HepG2 (cell line): ENCODE measurements around the gene SERTAD4. TPM values are rescaled to one million over a fixed set of nuclear protein-coding genes. Genes with fewer than 3 reads are reported as not detected.

Experiments used
- ATAC-seq: fragments of 200-7000 bp; cut with Tn5 transposase; 3 replicates; pipeline ENCODE4 v1.9.1; 2020; ENCODE audit warnings: mild to moderate bottlenecking, moderate library complexity
- BruUV-seq: library from RNA; stranded (reverse); fragments of 400-500 nt; replicated peaks from 2 replicates; lab custom pipeline; 2021; lab: Mats Ljungman, UMichigan
- CTCF ChIA-PET: fragments of 300-600 bp; formaldehyde crosslinking; extraction: SDS; loops from one replicate; lab custom pipeline; 2021; ENCODE audit warnings: low total read pairs, inconsistent platforms, low intra/inter-chr PET ratio; lab: Yijun Ruan, JAX
- POLR2A ChIA-PET: fragments of 350-600 bp; sonication (Branson Sonifier 250); formaldehyde crosslinking; loops from one replicate; lab custom pipeline; 2020; ENCODE audit warnings: antibody characterized with exemption, inconsistent platforms; lab: Yijun Ruan, JAX
- DNase-seq: peaks from one replicate; pipeline ENCODE4 v3.0.0-alpha.2; 2015; ENCODE audit warnings: low spot score
- FAIRE-seq: peaks from 3 replicates; lab custom pipeline; 2011; peaks lifted over from hg19 to GRCh38; lab: Jason Lieb, UNC
- H2AFZ ChIP-seq: one replicate; pipeline ENCODE4 v1.6.1; 2011; ENCODE audit warnings: low read length, inconsistent platforms
- H3K27ac ChIP-seq: fragments of 300-600 bp; 3 replicates; pipeline ENCODE4 v1.8.0; 2011; ENCODE audit warnings: mixed run types, mild to moderate bottlenecking, mixed read lengths, low read length, inconsistent platforms; ENCODE audit not compliant: insufficient read depth; ENCODE audit errors: extremely low read length
- H3K27me3 ChIP-seq, 2 experiments: fragments of 200-600 bp in 1 of 2; 2 replicates in 1 of 2; 3 replicates in 1 of 2; pipeline versions ENCODE4 v1.6.0 to v1.8.0; 2011; ENCODE audit warnings: low read length in 2 of 2, mild to moderate bottlenecking in 2 of 2, moderate library complexity in 2 of 2, inconsistent platforms in 1 of 2; ENCODE audit not compliant: insufficient read depth in 2 of 2, control insufficient read depth in 1 of 2
- H3K36me3 ChIP-seq, 2 experiments: fragments of 200-600 bp in 1 of 2; replicated peaks in 1 of 2; 2 replicates in 1 of 2; 3 replicates in 1 of 2; pipeline versions ENCODE4 v1.5.1 to v1.8.0; 2011; ENCODE audit warnings: low read length in 2 of 2, inconsistent platforms in 1 of 2; ENCODE audit not compliant: insufficient read depth in 2 of 2, control insufficient read depth in 1 of 2
- H3K4me1 ChIP-seq: 2 replicates; pipeline ENCODE4 v1.5.1; 2012; ENCODE audit warnings: low read length, inconsistent platforms; ENCODE audit not compliant: insufficient read depth
- H3K4me2 ChIP-seq: 2 replicates; pipeline ENCODE4 v1.6.0; 2011; ENCODE audit warnings: low read depth, low read length, inconsistent platforms
- H3K4me3 ChIP-seq, 3 experiments: fragments of 200-600 bp in 1 of 3; sonication (generic), shearing (Covaris generic) in 1 of 3; replicated peaks in 1 of 3; 2 replicates each; pipeline ENCODE4 v1.5.1; 2011 to 2016; ENCODE audit warnings: low read length in 3 of 3, inconsistent platforms in 2 of 3, low read depth in 2 of 3, mild to moderate bottlenecking in 2 of 3, control low read depth in 1 of 3, mixed read lengths in 1 of 3; ENCODE audit not compliant: insufficient read depth in 1 of 3
- H3K79me2 ChIP-seq: one replicate; pipeline ENCODE4 v1.6.1; 2011; ENCODE audit warnings: low read length, inconsistent platforms; ENCODE audit not compliant: insufficient read depth
- H3K9ac ChIP-seq: 2 replicates; pipeline ENCODE4 v1.6.0; 2011; ENCODE audit warnings: mild to moderate bottlenecking, low read depth, low read length, inconsistent platforms; ENCODE audit not compliant: insufficient read depth
- H3K9me3 ChIP-seq: 2 replicates; pipeline ENCODE4 v1.5.1; 2012; ENCODE audit warnings: mild to moderate bottlenecking, low read length
- H4K20me1 ChIP-seq: 2 replicates; pipeline ENCODE4 v1.6.0; 2011; ENCODE audit warnings: inconsistent platforms, mild to moderate bottlenecking, low read length, moderate library complexity; ENCODE audit not compliant: insufficient read depth
- AKAP8 ChIP-seq: sonication (generic); formaldehyde crosslinking; IDR thresholded peaks from 2 replicates; pipeline ENCODE4 v1.5.1; 2020; ENCODE audit warnings: mild to moderate bottlenecking, missing genetic modification reagents
- HMG20A ChIP-seq: IDR thresholded peaks from 2 replicates; pipeline ENCODE4 v1.6.1; 2016; ENCODE audit warnings: borderline replicate concordance
- RXRB ChIP-seq: IDR thresholded peaks from 2 replicates; pipeline ENCODE4 v1.6.1; 2016; ENCODE audit warnings: borderline replicate concordance, missing genetic modification reagents, missing compliant biosample characterization
- ZNF20 ChIP-seq: sonication (generic); formaldehyde crosslinking; IDR thresholded peaks from 2 replicates; pipeline ENCODE4 v1.4.0; 2020; ENCODE audit warnings: mild to moderate bottlenecking, moderate library complexity, missing genetic modification reagents
- WGBS: methylation state at CpG from one replicate; pipeline ENCODE4 v1.1.6; 2017; ENCODE audit warnings: low lambda C conversion rate; 5-methylcytosine and 5-hydroxymethylcytosine counted together
- in situ Hi-C: cut with HindIII; loops from 2 replicates; pipeline ENCODE4 v1.10.0; 2017; ENCODE audit warnings: low pct_unique_long_range_greater_than_20kb; ENCODE audit not compliant: extremely low pct_ligation_motif_present
- intact Hi-C: fragments of 100-400 bp; cut with micrococcal nuclease; formaldehyde crosslinking; loops from one replicate; pipeline ENCODE4 v1.10.0; 2022; ENCODE audit not compliant: unreplicated experiment
- polyA plus RNA-seq, 8 experiments: library from polyadenylated mRNA; depleted of rRNA in 3 of 8; stranded (reverse) in 7 of 8; unstranded in 1 of 8; fragments of >200 nt; fragmentation: Illumina TruSeq in 4 of 8; extraction: Trizol in 4 of 8; gene quantifications; 2 replicates each; pipeline versions ENCODE4 v1.2.1 to v1.2.3, GENCODE V29; 2011 to 2016; ENCODE audit warnings: low read depth in 4 of 8, missing spikeins in 1 of 8, mixed read lengths in 1 of 8; ENCODE audit not compliant: insufficient read depth in 1 of 8
- total RNA-seq, 5 experiments: library from RNA; depleted of rRNA; stranded (reverse); fragments of >200 nt; fragmentation: Illumina TruSeq; extraction: Trizol; gene quantifications; 2 replicates each; pipeline ENCODE4 v1.2.3, GENCODE V29; 2016; ENCODE audit warnings: low read depth in 1 of 5
- TF ChIP-seq, protein P1 (sequence below): sonication (generic); IDR thresholded peaks from 2 replicates; pipeline ENCODE4 v1.6.1; 2016; ENCODE audit warnings: low read depth, borderline replicate concordance
- TF ChIP-seq, protein P2 (sequence below): sonication (generic); formaldehyde crosslinking; conservative IDR thresholded peaks from 2 replicates; pipeline ENCODE4 v1.8.0; 2022; ENCODE audit warnings: mild to moderate bottlenecking, moderate library complexity, missing genetic modification reagents
- TF ChIP-seq, protein P3 (sequence below): sonication (generic); formaldehyde crosslinking; IDR thresholded peaks from 2 replicates; pipeline ENCODE4 v1.5.1; 2020; ENCODE audit warnings: mild to moderate bottlenecking, missing genetic modification reagents
- TF ChIP-seq, protein P4 (sequence below): sonication (generic); formaldehyde crosslinking; IDR thresholded peaks from 2 replicates; pipeline ENCODE4 v1.8.0; 2022; ENCODE audit warnings: missing genetic modification reagents, mild to moderate bottlenecking, borderline replicate concordance

SERTAD4 gene
- total and polyA plus RNA-seq, 2 of the 13 experiments (the other 11 are each of a cell fraction or from before 2014, with no cell fraction given) = not detected

DNA sequence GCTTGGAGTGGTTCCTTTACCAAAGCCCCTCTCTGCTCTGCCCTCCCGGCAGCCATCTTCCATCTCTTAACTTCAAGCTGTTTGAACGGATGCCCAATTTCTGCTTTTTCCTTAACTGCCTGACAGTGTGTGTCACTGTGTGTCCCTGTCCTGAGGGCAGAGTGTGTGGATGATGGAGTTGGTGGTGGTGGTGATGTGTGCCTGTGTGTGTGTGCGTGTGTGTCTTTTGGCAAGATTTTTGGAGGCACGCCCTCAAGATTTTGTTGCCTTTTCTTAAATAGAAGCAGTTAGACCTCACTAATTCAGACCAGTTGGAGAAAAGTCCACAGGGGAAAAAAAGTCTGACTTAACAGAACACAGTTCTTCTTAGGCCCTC is 30.3 kb downstream of the SERTAD4 start:
- no peaks in the 10 kb centered on the region for H3K79me2 ChIP-seq
- no peak for ATAC-seq
- ChIA-PET CTCF (no interaction called here), POLR2A (no interaction called here)
- DNase-seq = no peak
- H3K27me3 ChIP-seq = peaks cover 0 to 17% of the 10 kb centered on the region in 2 experiments; a peak in 1 of 5 replicates
- H4K20me1 ChIP-seq = no peaks in the 10 kb centered on the region
- H3K36me3 ChIP-seq = no peaks in the 10 kb centered on the region
- H3K4me3 ChIP-seq = no peak overlapping the region
- H2AFZ ChIP-seq = no peak overlapping the region
- no peak overlapping the region for H3K9ac ChIP-seq
- 78% methylated on average over 4 of the region's 4 CpGs for WGBS
- no TSS peak for BruUV-seq
- intact Hi-C loops (no loop called here), in situ Hi-C loops (no loop called here)
- no peak for FAIRE-seq
- no peak overlapping the region for H3K27ac ChIP-seq
- H3K4me1 ChIP-seq = peaks cover 19% of the 10 kb centered on the region
- H3K9me3 ChIP-seq = no peaks in the 10 kb centered on the region
- TF ChIP-seq, protein P1, sequence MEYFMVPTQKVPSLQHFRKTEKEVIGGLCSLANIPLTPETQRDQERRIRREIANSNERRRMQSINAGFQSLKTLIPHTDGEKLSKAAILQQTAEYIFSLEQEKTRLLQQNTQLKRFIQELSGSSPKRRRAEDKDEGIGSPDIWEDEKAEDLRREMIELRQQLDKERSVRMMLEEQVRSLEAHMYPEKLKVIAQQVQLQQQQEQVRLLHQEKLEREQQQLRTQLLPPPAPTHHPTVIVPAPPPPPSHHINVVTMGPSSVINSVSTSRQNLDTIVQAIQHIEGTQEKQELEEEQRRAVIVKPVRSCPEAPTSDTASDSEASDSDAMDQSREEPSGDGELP = no peak
- TF ChIP-seq, protein P2, sequence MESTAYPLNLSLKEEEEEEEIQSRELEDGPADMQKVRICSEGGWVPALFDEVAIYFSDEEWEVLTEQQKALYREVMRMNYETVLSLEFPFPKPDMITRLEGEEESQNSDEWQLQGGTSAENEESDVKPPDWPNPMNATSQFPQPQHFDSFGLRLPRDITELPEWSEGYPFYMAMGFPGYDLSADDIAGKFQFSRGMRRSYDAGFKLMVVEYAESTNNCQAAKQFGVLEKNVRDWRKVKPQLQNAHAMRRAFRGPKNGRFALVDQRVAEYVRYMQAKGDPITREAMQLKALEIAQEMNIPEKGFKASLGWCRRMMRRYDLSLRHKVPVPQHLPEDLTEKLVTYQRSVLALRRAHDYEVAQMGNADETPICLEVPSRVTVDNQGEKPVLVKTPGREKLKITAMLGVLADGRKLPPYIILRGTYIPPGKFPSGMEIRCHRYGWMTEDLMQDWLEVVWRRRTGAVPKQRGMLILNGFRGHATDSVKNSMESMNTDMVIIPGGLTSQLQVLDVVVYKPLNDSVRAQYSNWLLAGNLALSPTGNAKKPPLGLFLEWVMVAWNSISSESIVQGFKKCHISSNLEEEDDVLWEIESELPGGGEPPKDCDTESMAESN (CRISPR knock-in tag) = no peak
- no peak for TF ChIP-seq HMG20A
- TF ChIP-seq, protein P3, sequence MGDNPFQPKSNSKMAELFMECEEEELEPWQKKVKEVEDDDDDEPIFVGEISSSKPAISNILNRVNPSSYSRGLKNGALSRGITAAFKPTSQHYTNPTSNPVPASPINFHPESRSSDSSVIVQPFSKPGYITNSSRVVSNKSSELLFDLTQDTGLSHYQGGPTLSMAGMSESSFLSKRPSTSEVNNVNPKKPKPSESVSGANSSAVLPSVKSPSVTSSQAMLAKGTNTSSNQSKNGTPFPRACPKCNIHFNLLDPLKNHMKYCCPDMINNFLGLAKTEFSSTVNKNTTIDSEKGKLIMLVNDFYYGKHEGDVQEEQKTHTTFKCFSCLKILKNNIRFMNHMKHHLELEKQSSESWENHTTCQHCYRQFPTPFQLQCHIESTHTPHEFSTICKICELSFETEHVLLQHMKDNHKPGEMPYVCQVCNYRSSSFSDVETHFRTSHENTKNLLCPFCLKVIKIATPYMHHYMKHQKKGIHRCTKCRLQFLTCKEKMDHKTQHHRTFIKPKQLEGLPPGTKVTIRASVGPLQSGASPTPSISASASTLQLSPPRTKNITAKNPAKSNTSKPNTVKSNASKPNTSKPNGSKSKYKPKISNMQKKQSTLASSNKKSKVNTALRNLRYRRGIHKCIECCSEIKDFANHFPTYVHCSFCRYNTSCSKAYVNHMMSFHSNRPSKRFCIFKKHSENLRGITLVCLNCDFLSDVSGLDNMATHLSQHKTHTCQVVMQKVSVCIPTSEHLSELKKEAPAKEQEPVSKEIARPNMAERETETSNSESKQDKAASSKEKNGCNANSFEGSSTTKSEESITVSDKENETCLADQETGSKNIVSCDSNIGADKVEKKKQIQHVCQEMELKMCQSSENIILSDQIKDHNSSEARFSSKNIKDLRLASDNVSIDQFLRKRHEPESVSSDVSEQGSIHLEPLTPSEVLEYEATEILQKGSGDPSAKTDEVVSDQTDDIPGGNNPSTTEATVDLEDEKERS (CRISPR knock-in tag) = no peak
- TF ChIP-seq ZNF20 (CRISPR knock-in tag) = no peak
- TF ChIP-seq, protein P4, sequence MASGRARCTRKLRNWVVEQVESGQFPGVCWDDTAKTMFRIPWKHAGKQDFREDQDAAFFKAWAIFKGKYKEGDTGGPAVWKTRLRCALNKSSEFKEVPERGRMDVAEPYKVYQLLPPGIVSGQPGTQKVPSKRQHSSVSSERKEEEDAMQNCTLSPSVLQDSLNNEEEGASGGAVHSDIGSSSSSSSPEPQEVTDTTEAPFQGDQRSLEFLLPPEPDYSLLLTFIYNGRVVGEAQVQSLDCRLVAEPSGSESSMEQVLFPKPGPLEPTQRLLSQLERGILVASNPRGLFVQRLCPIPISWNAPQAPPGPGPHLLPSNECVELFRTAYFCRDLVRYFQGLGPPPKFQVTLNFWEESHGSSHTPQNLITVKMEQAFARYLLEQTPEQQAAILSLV = no peak
- no peak for TF ChIP-seq RXRB (CRISPR knock-in tag)
- no peak for TF ChIP-seq AKAP8
- H3K4me2 ChIP-seq = no peak overlapping the region
